Fibroblast of lung (primary cell): ENCODE measurements around the gene LPCAT3.

Experiments
- CTCF ChIP-seq, 2 donors: IDR thresholded peaks in 1 of 2; conservative IDR thresholded peaks in 1 of 2; 1 replicate in 1 of 2; 2 replicates in 1 of 2; pipeline ENCODE4 v1.5.1; 2011 to 2012; ENCODE audit warnings: low read length in 2 of 2, control low read depth in 1 of 2, inconsistent platforms in 1 of 2, low read depth in 1 of 2, mild to moderate bottlenecking in 1 of 2
- EZH2 ChIP-seq: IDR thresholded peaks from 2 replicates; pipeline ENCODE4 v1.5.1; 2012; ENCODE audit warnings: low read length, control low read depth, mild to moderate bottlenecking; ENCODE audit errors: missing control alignments

GRCh38 chr12:6966351-6966750, 51.9 kb downstream of the LPCAT3 start:
- TF ChIP-seq CTCF (conservative IDR thresholded peaks at IDR 0.05 in 1 of 2, IDR thresholded peaks at IDR 0.05 in 1 of 2; ENCODE audit: low read depth in 1 of 2, low read length in 2 of 2) (no peak), EZH2 (no peak)
